ENCODE measurements around the gene NPM3.
A peak's percentile ranks its signal among the peaks of the same experiment; 100 is the strongest.

DNA sequence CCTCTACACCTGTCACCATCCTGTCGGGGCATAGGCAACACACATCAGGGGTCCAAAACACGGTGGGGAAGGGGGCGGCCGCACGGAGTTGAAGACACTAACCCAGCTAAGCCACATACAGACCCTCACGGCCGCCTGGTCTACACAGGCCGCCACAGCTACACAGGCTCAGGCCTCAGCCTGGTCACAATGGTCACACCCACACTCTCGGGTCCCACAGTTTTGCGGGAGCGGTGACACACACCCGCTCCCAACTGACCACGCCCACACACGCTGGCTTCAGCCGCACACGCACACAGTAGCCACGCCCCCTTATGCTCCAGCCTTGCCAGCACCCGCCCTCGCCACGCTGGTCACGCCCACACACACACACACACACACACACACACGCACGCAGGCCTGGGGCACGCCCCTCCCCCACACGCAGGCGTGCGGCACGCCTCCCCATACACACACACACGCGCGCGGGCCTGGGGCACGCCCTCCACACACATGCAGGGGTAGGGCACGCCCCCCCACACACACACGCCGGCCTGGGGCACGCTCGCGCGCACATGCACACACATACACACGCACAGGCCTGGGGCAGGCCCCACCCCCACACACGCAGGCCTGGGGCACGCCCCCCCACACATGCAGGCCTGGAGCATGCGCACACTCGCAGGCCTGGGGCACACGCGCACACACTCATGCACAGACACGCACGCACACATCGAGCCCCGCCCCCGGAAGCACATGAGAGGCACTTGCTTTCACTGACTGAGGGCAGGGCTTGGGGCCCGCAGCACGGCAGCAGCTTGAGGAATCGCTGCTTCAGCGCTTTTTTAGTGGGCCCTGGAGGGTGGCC, 47.3 kb upstream of the NPM3 start:
- no peak for TF ChIP-seq CTCF (IDR thresholded peaks at IDR 0.05)
- no peak for TF ChIP-seq POLR2A (IDR thresholded peaks at IDR 0.05)
- TF ChIP-seq EP300 (IDR thresholded peaks at IDR 0.05): peak in 1 of 2 donors; percentile 68
